H1 (cell line): Measurements from ENCODE around the gene MLYCD. TPM values are rescaled to one million over a fixed set of nuclear protein-coding genes. Genes with fewer than 3 reads are reported as not detected.

Experiments used
- CEBPB ChIP-seq: IDR thresholded peaks from 2 replicates; pipeline ENCODE4 v1.6.1; 2012; ENCODE audit warnings: low read depth, low read length
- HDAC6 ChIP-seq: IDR thresholded peaks from one replicate; pipeline ENCODE4 v1.7.1; 2012; ENCODE audit warnings: low read depth, mild to moderate bottlenecking, inconsistent platforms, low read length, moderate library complexity
- MAFK ChIP-seq: IDR thresholded peaks from 2 replicates; pipeline ENCODE4 v1.6.1; 2012; ENCODE audit warnings: low read depth, mild to moderate bottlenecking, improper control_type of control experiment, low read length
- SP1 ChIP-seq: IDR thresholded peaks from 2 replicates; pipeline ENCODE4 v1.6.1; 2011; ENCODE audit warnings: low read depth, low read length
- SRF ChIP-seq: IDR thresholded peaks from 2 replicates; pipeline ENCODE4 v1.6.1; 2011; ENCODE audit warnings: mild to moderate bottlenecking, low read depth, low read length, moderate library complexity
- YY1 ChIP-seq: IDR thresholded peaks from 2 replicates; pipeline ENCODE4 v1.6.1; 2011; ENCODE audit warnings: low read depth, mild to moderate bottlenecking, low read length
- polyA plus RNA-seq, 7 experiments: library from polyadenylated mRNA; depleted of rRNA in 3 of 7; stranded (reverse) in 5 of 7; unstranded in 2 of 7; fragments of >200 nt in 5 of 7; fragments of 200-250 nt in 2 of 7; gene quantifications; 1 replicate in 5 of 7; 2 replicates in 1 of 7; 4 replicates in 1 of 7; pipeline versions ENCODE4 v1.2.1 to v1.2.3, GENCODE V29; 2011 to 2013; ENCODE audit warnings: missing spikeins in 2 of 7, mixed read lengths in 2 of 7
- total RNA-seq: library from RNA; stranded (reverse); fragmentation: NEBNext Ultra II Directional; extraction: Animal tissue kit (Norgen Biotek cat#: 25700); gene quantifications from 2 replicates; pipeline ENCODE4 v1.2.1, GENCODE V29; 2021
- TF ChIP-seq, protein P1 (sequence below): fragments of 300-600 bp; sonication (generic); IDR thresholded peaks from 2 replicates; pipeline ENCODE4 v1.7.1; 2012; ENCODE audit warnings: low read length, moderate library complexity, mild to moderate bottlenecking, inconsistent platforms; ENCODE audit not compliant: insufficient replicate concordance

The MLYCD gene
- total and polyA plus RNA-seq, 2 of the 8 experiments (the other 6 are each of a cell fraction or from before 2014, with no cell fraction given), result 3.7 to 7.0 TPM

DNA sequence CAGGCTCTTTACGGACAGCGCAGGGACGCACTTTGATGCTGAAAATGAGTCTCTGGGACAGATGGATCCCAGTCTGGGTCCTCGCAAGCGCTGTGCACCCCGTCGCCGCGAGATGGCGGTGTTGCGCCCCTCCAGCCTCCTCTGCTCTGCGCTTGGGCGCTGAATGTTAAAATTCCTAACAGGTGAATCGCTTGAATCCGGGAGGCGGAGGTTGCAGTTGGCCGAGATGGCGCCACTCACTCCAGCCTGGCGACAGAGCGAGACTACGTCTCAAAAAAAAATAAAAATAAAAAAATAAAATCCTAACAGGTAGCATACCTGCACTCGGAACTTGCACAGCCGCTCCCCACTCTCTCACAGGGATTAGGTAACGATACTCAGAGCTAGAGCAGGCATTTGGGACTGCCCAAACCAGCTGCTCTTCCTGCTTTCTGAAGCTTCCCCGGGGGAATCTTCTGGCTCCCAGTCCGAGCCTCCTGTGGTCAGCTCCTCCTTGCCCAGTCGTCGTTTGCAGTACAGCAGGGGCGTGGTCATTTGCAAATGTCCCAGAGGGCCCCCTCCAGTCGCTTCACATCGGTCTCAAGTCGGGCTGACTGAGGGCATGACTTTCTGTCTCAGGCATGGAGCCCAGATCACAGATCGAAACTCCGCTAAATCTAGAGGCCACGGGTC, 27.9 kb downstream of the MLYCD start (continued):
- TF ChIP-seq CEBPB (no peak), HDAC6 (no peak), SRF (no peak), SP1 (no peak), YY1 (peak; percentile 72), MAFK (no peak)
- TF ChIP-seq, protein P1, sequence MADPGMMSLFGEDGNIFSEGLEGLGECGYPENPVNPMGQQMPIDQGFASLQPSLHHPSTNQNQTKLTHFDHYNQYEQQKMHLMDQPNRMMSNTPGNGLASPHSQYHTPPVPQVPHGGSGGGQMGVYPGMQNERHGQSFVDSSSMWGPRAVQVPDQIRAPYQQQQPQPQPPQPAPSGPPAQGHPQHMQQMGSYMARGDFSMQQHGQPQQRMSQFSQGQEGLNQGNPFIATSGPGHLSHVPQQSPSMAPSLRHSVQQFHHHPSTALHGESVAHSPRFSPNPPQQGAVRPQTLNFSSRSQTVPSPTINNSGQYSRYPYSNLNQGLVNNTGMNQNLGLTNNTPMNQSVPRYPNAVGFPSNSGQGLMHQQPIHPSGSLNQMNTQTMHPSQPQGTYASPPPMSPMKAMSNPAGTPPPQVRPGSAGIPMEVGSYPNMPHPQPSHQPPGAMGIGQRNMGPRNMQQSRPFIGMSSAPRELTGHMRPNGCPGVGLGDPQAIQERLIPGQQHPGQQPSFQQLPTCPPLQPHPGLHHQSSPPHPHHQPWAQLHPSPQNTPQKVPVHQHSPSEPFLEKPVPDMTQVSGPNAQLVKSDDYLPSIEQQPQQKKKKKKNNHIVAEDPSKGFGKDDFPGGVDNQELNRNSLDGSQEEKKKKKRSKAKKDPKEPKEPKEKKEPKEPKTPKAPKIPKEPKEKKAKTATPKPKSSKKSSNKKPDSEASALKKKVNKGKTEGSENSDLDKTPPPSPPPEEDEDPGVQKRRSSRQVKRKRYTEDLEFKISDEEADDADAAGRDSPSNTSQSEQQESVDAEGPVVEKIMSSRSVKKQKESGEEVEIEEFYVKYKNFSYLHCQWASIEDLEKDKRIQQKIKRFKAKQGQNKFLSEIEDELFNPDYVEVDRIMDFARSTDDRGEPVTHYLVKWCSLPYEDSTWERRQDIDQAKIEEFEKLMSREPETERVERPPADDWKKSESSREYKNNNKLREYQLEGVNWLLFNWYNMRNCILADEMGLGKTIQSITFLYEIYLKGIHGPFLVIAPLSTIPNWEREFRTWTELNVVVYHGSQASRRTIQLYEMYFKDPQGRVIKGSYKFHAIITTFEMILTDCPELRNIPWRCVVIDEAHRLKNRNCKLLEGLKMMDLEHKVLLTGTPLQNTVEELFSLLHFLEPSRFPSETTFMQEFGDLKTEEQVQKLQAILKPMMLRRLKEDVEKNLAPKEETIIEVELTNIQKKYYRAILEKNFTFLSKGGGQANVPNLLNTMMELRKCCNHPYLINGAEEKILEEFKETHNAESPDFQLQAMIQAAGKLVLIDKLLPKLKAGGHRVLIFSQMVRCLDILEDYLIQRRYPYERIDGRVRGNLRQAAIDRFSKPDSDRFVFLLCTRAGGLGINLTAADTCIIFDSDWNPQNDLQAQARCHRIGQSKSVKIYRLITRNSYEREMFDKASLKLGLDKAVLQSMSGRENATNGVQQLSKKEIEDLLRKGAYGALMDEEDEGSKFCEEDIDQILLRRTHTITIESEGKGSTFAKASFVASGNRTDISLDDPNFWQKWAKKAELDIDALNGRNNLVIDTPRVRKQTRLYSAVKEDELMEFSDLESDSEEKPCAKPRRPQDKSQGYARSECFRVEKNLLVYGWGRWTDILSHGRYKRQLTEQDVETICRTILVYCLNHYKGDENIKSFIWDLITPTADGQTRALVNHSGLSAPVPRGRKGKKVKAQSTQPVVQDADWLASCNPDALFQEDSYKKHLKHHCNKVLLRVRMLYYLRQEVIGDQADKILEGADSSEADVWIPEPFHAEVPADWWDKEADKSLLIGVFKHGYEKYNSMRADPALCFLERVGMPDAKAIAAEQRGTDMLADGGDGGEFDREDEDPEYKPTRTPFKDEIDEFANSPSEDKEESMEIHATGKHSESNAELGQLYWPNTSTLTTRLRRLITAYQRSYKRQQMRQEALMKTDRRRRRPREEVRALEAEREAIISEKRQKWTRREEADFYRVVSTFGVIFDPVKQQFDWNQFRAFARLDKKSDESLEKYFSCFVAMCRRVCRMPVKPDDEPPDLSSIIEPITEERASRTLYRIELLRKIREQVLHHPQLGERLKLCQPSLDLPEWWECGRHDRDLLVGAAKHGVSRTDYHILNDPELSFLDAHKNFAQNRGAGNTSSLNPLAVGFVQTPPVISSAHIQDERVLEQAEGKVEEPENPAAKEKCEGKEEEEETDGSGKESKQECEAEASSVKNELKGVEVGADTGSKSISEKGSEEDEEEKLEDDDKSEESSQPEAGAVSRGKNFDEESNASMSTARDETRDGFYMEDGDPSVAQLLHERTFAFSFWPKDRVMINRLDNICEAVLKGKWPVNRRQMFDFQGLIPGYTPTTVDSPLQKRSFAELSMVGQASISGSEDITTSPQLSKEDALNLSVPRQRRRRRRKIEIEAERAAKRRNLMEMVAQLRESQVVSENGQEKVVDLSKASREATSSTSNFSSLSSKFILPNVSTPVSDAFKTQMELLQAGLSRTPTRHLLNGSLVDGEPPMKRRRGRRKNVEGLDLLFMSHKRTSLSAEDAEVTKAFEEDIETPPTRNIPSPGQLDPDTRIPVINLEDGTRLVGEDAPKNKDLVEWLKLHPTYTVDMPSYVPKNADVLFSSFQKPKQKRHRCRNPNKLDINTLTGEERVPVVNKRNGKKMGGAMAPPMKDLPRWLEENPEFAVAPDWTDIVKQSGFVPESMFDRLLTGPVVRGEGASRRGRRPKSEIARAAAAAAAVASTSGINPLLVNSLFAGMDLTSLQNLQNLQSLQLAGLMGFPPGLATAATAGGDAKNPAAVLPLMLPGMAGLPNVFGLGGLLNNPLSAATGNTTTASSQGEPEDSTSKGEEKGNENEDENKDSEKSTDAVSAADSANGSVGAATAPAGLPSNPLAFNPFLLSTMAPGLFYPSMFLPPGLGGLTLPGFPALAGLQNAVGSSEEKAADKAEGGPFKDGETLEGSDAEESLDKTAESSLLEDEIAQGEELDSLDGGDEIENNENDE, result no peak
